ENCODE results near the gene XIRP1. TPM values are rescaled to one million over a fixed set of nuclear protein-coding genes. Genes with fewer than 3 reads are reported as not detected.

The XIRP1 gene
- total RNA-seq, 1 donor from 2014 or later = not detected

- TF ChIP-seq CTCF (IDR thresholded peaks at IDR 0.05; ENCODE audit: unreplicated experiment) = no peak
These were observed 54.9 kb downstream of the XIRP1 start for GRCh38 chr3:39137435-39137936.

GRCh38 chr3:39136533-39137434 lies 55.6 kb downstream of the XIRP1 start:
- H3K4me1 Mint-ChIP-seq (ENCODE audit: low read depth) = peaks cover 17% of the 10 kb centered on the region
- H3K4me3 Mint-ChIP-seq (ENCODE audit: low read depth) = no peak overlapping the region
- H3K9me3 Mint-ChIP-seq (ENCODE audit: low read depth) = no peaks in the 10 kb centered on the region
- H3K27me3 Mint-ChIP-seq = peaks cover 7% of the 10 kb centered on the region
- DNase-seq (ENCODE audit: low spot score, unreplicated experiment) = no peak
- H3K27ac Mint-ChIP-seq = no peak overlapping the region
- no peak for TF ChIP-seq CTCF (IDR thresholded peaks at IDR 0.05; ENCODE audit: unreplicated experiment)
- peaks cover 10% of the 10 kb centered on the region for H3K36me3 Mint-ChIP-seq (ENCODE audit: insufficient read depth)

More at GRCh38 chr3:39137435-39137936, 54.9 kb downstream of the XIRP1 start:
- H3K4me1 Mint-ChIP-seq (ENCODE audit: low read depth) = peaks cover 13% of the 10 kb centered on the region
- H3K27ac Mint-ChIP-seq = no peak overlapping the region
- DNase-seq (ENCODE audit: low spot score, unreplicated experiment) = no peak
- H3K36me3 Mint-ChIP-seq (ENCODE audit: insufficient read depth) = peaks cover 10% of the 10 kb centered on the region
- no peak overlapping the region for H3K4me3 Mint-ChIP-seq (ENCODE audit: low read depth)
- H3K27me3 Mint-ChIP-seq = peaks cover 7% of the 10 kb centered on the region
- no peaks in the 10 kb centered on the region for H3K9me3 Mint-ChIP-seq (ENCODE audit: low read depth)

- Mint-ChIP-seq H3K27ac (no peak overlapping the region), H3K9me3 (ENCODE audit: low read depth) (no peaks in the 10 kb centered on the region), H3K4me3 (ENCODE audit: low read depth) (no peak overlapping the region), H3K27me3 (peaks cover 7% of the 10 kb centered on the region), H3K36me3 (ENCODE audit: insufficient read depth) (peaks cover 10% of the 10 kb centered on the region), H3K4me1 (ENCODE audit: low read depth) (peaks cover 18% of the 10 kb centered on the region)
- no peak for TF ChIP-seq CTCF (IDR thresholded peaks at IDR 0.05; ENCODE audit: unreplicated experiment)
- no peak for DNase-seq (ENCODE audit: low spot score, unreplicated experiment)
These were observed 57.1 kb downstream of the XIRP1 start for GRCh38 chr3:39135170-39135805.

- H3K36me3 Mint-ChIP-seq (ENCODE audit: insufficient read depth) = peaks cover 10% of the 10 kb centered on the region
- peaks cover 25% of the 10 kb centered on the region for H3K4me1 Mint-ChIP-seq (ENCODE audit: low read depth)
- H3K27ac Mint-ChIP-seq = no peak overlapping the region
- DNase-seq (ENCODE audit: low spot score, unreplicated experiment) = no peak
- peaks cover 7% of the 10 kb centered on the region for H3K27me3 Mint-ChIP-seq
- no peak for TF ChIP-seq CTCF (IDR thresholded peaks at IDR 0.05; ENCODE audit: unreplicated experiment)
- no peaks in the 10 kb centered on the region for H3K9me3 Mint-ChIP-seq (ENCODE audit: low read depth)
- no peak overlapping the region for H3K4me3 Mint-ChIP-seq (ENCODE audit: low read depth)
These were observed 58.1 kb downstream of the XIRP1 start for GRCh38 chr3:39134305-39134704.

GRCh38 chr3:39133822-39134221 lies 58.6 kb downstream of the XIRP1 start:
- peaks cover 10% of the 10 kb centered on the region for H3K36me3 Mint-ChIP-seq (ENCODE audit: insufficient read depth)
- no peaks in the 10 kb centered on the region for H3K9me3 Mint-ChIP-seq (ENCODE audit: low read depth)
- peaks cover 7% of the 10 kb centered on the region for H3K27me3 Mint-ChIP-seq
- no peak overlapping the region for H3K4me3 Mint-ChIP-seq (ENCODE audit: low read depth)
- no peak overlapping the region for H3K27ac Mint-ChIP-seq
- TF ChIP-seq CTCF (IDR thresholded peaks at IDR 0.05; ENCODE audit: unreplicated experiment) = no peak
- DNase-seq (ENCODE audit: low spot score, unreplicated experiment) = no peak
- H3K4me1 Mint-ChIP-seq (ENCODE audit: low read depth) = peaks cover 25% of the 10 kb centered on the region
